ENCODE measurements around the gene SPINT3. TPM values are rescaled to one million over a fixed set of nuclear protein-coding genes. Genes with fewer than 3 reads are reported as not detected.

Gene SPINT3
- not detected in 2 replicates for total RNA-seq (2014; rRNA removed; shearing (Covaris generic))
- not detected in 2 replicates for polyA plus RNA-seq (2015; cell fraction: cytosol; rRNA removed)
- polyA plus RNA-seq (2015; cell fraction: nucleus; rRNA removed) = not detected in 2 replicates

- DNase-seq (ENCODE audit: low read depth) = no peak
Observed at GRCh38 chr20:45515147-45515913, at the start of gene SPINT3. Gene SPINT3, minus strand, starts transcription at chr20:45515622. Its CDS starts 14 bp downstream, at chr20:45515608.

GRCh38 chr20:45564760-45565276 lies 49.4 kb upstream of the SPINT3 start:
- DNase-seq (ENCODE audit: low read depth) = no peak

GRCh38 chr20:45555198-45555597 lies 39.8 kb upstream of the SPINT3 start:
- no peak for DNase-seq (ENCODE audit: low read depth)

- no peak for DNase-seq (ENCODE audit: low read depth)
Observed at GRCh38 chr20:45552456-45552855, 37.0 kb upstream of the SPINT3 start.

- DNase-seq (ENCODE audit: low read depth) = no peak
Observed at GRCh38 chr20:45550765-45551164, 35.3 kb upstream of the SPINT3 start.

GRCh38 chr20:45548410-45548809 lies 33.0 kb upstream of the SPINT3 start:
- DNase-seq (ENCODE audit: low read depth) = no peak

- no peak for DNase-seq (ENCODE audit: low read depth)
Observed at GRCh38 chr20:45547206-45547770, 31.9 kb upstream of the SPINT3 start, which contains the start of gene EPPIN. Gene EPPIN, minus strand, starts transcription at chr20:45547401. Its CDS starts 44 bp downstream, at chr20:45547357.

- DNase-seq (ENCODE audit: low read depth) = peak; percentile 27
Observed at GRCh38 chr20:45545754-45546453, 30.5 kb upstream of the SPINT3 start.

GRCh38 chr20:45545351-45545750 lies 29.9 kb upstream of the SPINT3 start:
- DNase-seq (ENCODE audit: low read depth) = no peak

GRCh38 chr20:45539382-45539781 lies 24.0 kb upstream of the SPINT3 start, which contains the start of gene WFDC6:
Gene WFDC6, minus strand, starts transcription at chr20:45539482. Its CDS starts 75 bp downstream, at chr20:45539407.
- no peak for DNase-seq (ENCODE audit: low read depth)

GRCh38 chr20:45538209-45538799 lies 22.9 kb upstream of the SPINT3 start:
- no peak for DNase-seq (ENCODE audit: low read depth)

GRCh38 chr20:45527294-45527693 lies 11.9 kb upstream of the SPINT3 start:
- DNase-seq (ENCODE audit: low read depth) = no peak

- no peak for DNase-seq (ENCODE audit: low read depth)
Observed at GRCh38 chr20:45523821-45524220, 8.4 kb upstream of the SPINT3 start.

GRCh38 chr20:45518282-45518681 lies 2.9 kb upstream of the SPINT3 start:
- peak; percentile 15 for DNase-seq (ENCODE audit: low read depth)

- no peak for DNase-seq (ENCODE audit: low read depth)
Observed at GRCh38 chr20:45510242-45510862, 5.1 kb downstream of the SPINT3 start.

GRCh38 chr20:45509091-45509490 lies 6.3 kb downstream of the SPINT3 start:
- no peak for DNase-seq (ENCODE audit: low read depth)

- no peak for DNase-seq (ENCODE audit: low read depth)
Observed at GRCh38 chr20:45508068-45508886, 7.1 kb downstream of the SPINT3 start.

- no peak for DNase-seq (ENCODE audit: low read depth)
Observed at GRCh38 chr20:45507011-45507820, 8.2 kb downstream of the SPINT3 start.

- no peak for DNase-seq (ENCODE audit: low read depth)
Observed at GRCh38 chr20:45506398-45506797, 9.0 kb downstream of the SPINT3 start.

Data from HT1080 (cell line).